Astrocyte of the spinal cord (primary cell): ENCODE results near the gene DNAJC18.
"Not testable (repeated sequence)": the region's sequence is repeated elsewhere in the genome, so short reads cannot be mapped to it uniquely, and the experiment has no call there.

Experiments
- DNase-seq: peaks from one replicate; pipeline ENCODE4 v3.0.0; 2011; ENCODE audit warnings: low read depth, low spot score
- H3K4me3 ChIP-seq: 2 replicates; pipeline ENCODE4 v1.5.1; 2011; ENCODE audit warnings: low read depth, mild to moderate bottlenecking, low read length, moderate library complexity
- CTCF ChIP-seq: IDR thresholded peaks from 2 replicates; pipeline ENCODE4 v1.5.1; 2012; ENCODE audit warnings: low read depth, mild to moderate bottlenecking, low read length, inconsistent platforms
- in situ Hi-C: cut with HindIII; loops from 2 replicates; pipeline ENCODE4 v1.10.0; 2017; ENCODE audit warnings: low sequenced_read_pairs

The DNAJC18 gene

DNA sequence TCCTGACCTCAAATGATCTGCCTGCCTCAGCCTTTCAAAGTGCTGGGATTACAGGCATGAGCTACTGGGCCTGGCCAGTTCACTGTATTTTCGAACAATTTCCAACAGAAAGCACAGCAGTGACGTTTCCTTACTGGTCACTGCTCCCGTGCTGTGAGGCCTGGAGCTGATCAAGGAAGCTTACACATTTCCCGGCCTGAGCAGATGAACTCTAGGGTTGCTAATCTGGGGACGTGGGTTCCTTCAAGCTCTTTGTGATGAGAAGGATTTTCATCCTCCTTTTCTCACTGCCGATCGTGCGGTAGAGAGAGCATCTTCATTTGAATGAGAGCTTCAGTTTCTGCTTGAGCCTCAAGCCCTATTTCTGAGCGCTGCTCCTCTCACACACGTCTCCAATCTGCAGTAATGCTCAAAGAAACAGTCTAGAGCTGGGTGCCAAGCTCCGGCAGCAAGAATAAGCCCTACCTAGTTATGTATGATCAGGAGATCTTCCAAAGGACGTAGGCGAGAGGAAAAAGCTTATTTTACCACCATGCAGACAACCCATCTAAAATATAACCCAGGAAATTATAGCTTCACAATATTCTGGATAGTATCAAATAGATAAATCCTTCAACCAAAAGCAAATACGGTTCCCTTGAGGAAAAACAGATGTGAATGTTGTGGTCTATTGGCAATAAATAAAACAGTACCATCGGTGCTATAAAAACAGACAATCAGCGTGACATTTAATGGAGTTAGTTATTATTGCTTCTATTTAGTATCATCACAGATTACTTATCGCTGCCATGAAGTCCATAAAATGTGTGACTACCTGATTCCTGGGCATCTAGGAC, 28.1 kb downstream of the DNAJC18 start:
- in situ Hi-C loops, result loop anchor here (25.0 kb wide), 1 partner anchor 101 kb away; no protein-coding TSS in a partner anchor
- no peak overlapping the region for H3K4me3 ChIP-seq
- no peak for DNase-seq
- no peak for TF ChIP-seq CTCF

- DNase-seq, result no peak
- no peak for TF ChIP-seq CTCF
- in situ Hi-C loops, result loop anchor here (25.0 kb wide), 1 partner anchor 102 kb away; no protein-coding TSS in a partner anchor
- no peak overlapping the region for H3K4me3 ChIP-seq
Observed at GRCh38 chr5:139410121-139410992, 29.0 kb downstream of the DNAJC18 start.

DNA sequence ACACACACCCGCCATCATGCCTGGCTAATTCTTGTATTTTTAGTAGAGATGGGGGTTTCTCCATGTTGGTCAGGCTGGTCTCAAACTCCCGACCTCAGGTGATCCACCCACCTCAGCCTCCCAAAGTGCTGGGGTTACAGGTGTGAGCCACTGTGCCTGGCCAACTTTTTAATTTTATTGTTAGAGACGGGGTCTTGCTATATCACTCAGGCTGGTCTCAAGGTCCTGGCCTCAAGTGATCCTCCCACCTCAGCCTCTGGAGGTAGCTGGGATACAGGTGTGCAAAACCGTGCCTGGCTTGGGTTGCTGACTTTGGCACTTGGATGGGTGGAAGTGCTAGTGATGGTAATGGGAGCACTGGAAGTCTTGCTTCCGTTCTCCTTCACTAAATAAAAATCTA, 30.2 kb downstream of the DNAJC18 start:
- H3K4me3 ChIP-seq, DNase-seq: not testable (repeated sequence)
- in situ Hi-C loops, result loop anchor here (25.0 kb wide), 1 partner anchor 103 kb away; no protein-coding TSS in a partner anchor

- no peak overlapping the region for H3K4me3 ChIP-seq
- TF ChIP-seq CTCF, result no peak
- DNase-seq, result no peak
- in situ Hi-C loops, result loop anchor here (25.0 kb wide), 1 partner anchor 104 kb away; no protein-coding TSS in a partner anchor
Observed at GRCh38 chr5:139408191-139408590, 31.1 kb downstream of the DNAJC18 start.

- no peak for TF ChIP-seq CTCF
- DNase-seq, result no peak
- H3K4me3 ChIP-seq, result no peak overlapping the region
- in situ Hi-C loops, result loop anchor here (25.0 kb wide), 1 partner anchor 105 kb away; no protein-coding TSS in a partner anchor
Observed at GRCh38 chr5:139407517-139407916, 31.8 kb downstream of the DNAJC18 start.

DNA sequence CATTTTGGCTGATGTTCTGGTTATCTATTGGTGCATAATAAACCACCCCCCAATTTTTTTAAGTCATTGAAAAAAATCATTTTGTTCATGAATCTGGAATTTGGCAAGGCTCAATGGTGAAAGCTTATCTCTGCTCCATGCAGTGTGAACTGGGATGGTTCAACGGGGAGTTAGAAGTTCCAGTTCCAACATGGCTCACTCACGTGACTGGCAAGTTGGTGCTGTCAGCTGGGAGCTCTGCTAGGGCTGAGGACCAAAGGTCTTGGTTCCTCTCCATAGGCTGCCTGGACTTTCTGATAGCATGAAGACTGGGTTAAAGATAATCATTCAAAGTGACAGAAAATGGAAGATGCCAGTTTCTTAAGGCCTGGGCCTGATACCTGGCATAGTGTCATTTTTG, 32.4 kb downstream of the DNAJC18 start:
- in situ Hi-C loops, result loop anchor here (25.0 kb wide), 1 partner anchor 105 kb away; no protein-coding TSS in a partner anchor
- no peak for TF ChIP-seq CTCF
- DNase-seq, result no peak
- no peak overlapping the region for H3K4me3 ChIP-seq

DNA sequence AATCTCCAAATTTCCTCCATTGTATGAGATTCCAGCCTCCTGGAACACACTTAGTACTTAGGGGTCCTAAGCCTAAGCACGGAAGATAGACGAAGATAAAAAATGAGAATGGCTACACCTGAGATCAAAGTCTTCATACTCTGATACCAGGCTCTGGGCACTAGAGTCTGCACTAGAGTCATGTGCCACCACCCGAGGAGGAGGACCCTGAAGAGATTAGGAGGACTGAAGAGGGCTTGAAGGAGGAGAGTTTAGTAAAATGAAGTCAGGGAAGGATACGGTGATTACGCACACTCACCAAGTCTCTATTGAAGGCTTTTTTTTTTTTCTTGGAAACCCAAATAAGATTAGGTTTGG, 34.9 kb downstream of the DNAJC18 start:
- TF ChIP-seq CTCF, result no peak
- DNase-seq, result no peak
- in situ Hi-C loops, result loop anchor here (25.0 kb wide), 1 partner anchor 108 kb away; no protein-coding TSS in a partner anchor
- H3K4me3 ChIP-seq, result no peak overlapping the region
